ENCODE measurements around the gene OPHN1. TPM values are rescaled to one million over a fixed set of nuclear protein-coding genes. Genes with fewer than 3 reads are reported as not detected.
"Not testable (repeated sequence)": the region's sequence is repeated elsewhere in the genome, so short reads cannot be mapped to it uniquely, and the experiment has no call there.

OPHN1 gene
- total RNA-seq, 4 donors from 2014 or later: 7.0 to 11.5 (median 10.5) TPM

GRCh38 chrX:68086709-68087108 is 346.6 kb downstream of the OPHN1 start:
- H3K27ac ChIP-seq: peak overlapping the region in 1 of 3 donors; percentile 18
- H3K36me3 ChIP-seq: no peaks in the 10 kb centered on the region
- no peaks in the 10 kb centered on the region for H3K9me3 ChIP-seq
- no peaks in the 10 kb centered on the region for H3K27me3 ChIP-seq
- WGBS, 2 donors: 56 to 60% methylated on average over 1 of the region's 1 CpG
- TF ChIP-seq, protein P1, sequence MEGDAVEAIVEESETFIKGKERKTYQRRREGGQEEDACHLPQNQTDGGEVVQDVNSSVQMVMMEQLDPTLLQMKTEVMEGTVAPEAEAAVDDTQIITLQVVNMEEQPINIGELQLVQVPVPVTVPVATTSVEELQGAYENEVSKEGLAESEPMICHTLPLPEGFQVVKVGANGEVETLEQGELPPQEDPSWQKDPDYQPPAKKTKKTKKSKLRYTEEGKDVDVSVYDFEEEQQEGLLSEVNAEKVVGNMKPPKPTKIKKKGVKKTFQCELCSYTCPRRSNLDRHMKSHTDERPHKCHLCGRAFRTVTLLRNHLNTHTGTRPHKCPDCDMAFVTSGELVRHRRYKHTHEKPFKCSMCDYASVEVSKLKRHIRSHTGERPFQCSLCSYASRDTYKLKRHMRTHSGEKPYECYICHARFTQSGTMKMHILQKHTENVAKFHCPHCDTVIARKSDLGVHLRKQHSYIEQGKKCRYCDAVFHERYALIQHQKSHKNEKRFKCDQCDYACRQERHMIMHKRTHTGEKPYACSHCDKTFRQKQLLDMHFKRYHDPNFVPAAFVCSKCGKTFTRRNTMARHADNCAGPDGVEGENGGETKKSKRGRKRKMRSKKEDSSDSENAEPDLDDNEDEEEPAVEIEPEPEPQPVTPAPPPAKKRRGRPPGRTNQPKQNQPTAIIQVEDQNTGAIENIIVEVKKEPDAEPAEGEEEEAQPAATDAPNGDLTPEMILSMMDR (IDR thresholded peaks at IDR 0.05): no peak
- no peak for TF ChIP-seq POLR2A (IDR thresholded peaks at IDR 0.05)
- H3K4me3 ChIP-seq (replicated peaks in 1 of 3): no peak overlapping the region
- no peak for DNase-seq
- intact Hi-C loops (cut with DNase I): no loop called here
- peaks cover 4 to 15% of the 10 kb centered on the region in 2 donors for H3K4me1 ChIP-seq

GRCh38 chrX:68084765-68085164 is 348.5 kb downstream of the OPHN1 start:
- Histone ChIP-seq H3K36me3 (no peaks in the 10 kb centered on the region), H3K27me3 (no peaks in the 10 kb centered on the region), H3K9me3 (no peaks in the 10 kb centered on the region), H3K27ac (peak overlapping the region; percentile 4 to 51 (median 22)), H3K4me1 (peaks cover 4 to 21% of the 10 kb centered on the region in 2 donors), H3K4me3 (replicated peaks in 1 of 3) (no peak overlapping the region)
- 10 to 36% methylated on average over 1 of the region's 1 CpG for WGBS, 2 donors
- DNase-seq: no peak
- no peak for TF ChIP-seq POLR2A (IDR thresholded peaks at IDR 0.05)
- TF ChIP-seq, protein P1 (IDR thresholded peaks at IDR 0.05): no peak
- intact Hi-C loops (cut with DNase I): no loop called here

GRCh38 chrX:68083510-68083909 is 349.8 kb downstream of the OPHN1 start:
- Histone ChIP-seq H3K36me3 (no peaks in the 10 kb centered on the region), H3K4me3 (replicated peaks in 1 of 3) (no peak overlapping the region), H3K9me3 (no peaks in the 10 kb centered on the region), H3K27ac (peak overlapping the region in 2 of 3 donors; percentile 34 to 36), H3K27me3 (no peaks in the 10 kb centered on the region), H3K4me1 (peaks cover 4 to 28% of the 10 kb centered on the region in 2 donors)
- DNase-seq: no peak
- TF ChIP-seq, protein P1 (IDR thresholded peaks at IDR 0.05): no peak
- TF ChIP-seq POLR2A (IDR thresholded peaks at IDR 0.05): no peak
- intact Hi-C loops (cut with DNase I): no loop called here
- 46 to 59% methylated on average over 3 of the region's 3 CpGs for WGBS, 2 donors

DNA sequence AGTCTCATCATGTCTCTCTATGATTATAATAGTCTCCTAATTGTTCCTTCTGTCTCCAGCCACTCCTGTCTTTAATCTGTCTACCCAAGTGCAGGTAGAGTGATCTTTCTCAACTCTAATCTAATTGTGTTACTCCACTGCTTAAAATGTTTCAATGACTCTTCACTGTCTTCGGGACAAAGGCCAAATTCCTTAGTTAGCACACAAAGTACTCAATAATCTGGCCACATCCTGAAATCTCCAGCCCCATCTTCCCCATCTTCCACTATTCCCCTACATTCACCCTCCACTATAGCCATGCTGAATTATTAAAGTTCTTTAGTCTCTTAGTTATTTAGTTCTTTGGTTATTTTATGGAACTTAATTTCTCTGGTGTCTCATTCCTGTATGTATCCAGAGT is 353.3 kb downstream of the OPHN1 start:
- Histone ChIP-seq H3K36me3 (no peaks in the 10 kb centered on the region), H3K27me3 (no peaks in the 10 kb centered on the region), H3K4me1 (peaks cover 4 to 20% of the 10 kb centered on the region in 2 donors), H3K4me3 (replicated peaks in 1 of 3) (no peak overlapping the region), H3K27ac (peak overlapping the region in 2 of 3 donors; percentile 45 to 51), H3K9me3 (no peaks in the 10 kb centered on the region)
- WGBS, 2 donors: 14 to 40% methylated on average over 1 of the region's 1 CpG
- DNase-seq: no peak
- intact Hi-C loops (cut with DNase I): no loop called here
- TF ChIP-seq POLR2A (IDR thresholded peaks at IDR 0.05): no peak
- TF ChIP-seq, protein P1 (IDR thresholded peaks at IDR 0.05): no peak

DNA sequence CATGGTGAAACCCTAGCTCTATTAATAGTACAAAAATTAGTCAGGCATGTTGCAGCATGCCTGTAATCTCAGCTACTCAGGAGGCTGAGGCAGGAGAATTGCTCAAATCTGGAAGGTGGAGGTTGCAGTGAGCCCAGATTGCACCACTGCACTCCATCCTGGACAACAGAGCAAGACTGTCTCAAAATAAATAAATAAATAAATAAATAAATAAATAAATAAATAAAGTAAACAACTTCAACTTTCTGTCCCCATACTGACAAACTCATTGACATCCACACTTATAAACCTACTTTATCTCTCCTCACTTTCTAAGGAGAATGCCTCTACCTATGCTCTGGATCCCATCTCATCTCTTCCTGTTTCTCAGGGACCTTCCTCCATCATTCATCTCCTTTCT is 354.5 kb downstream of the OPHN1 start:
- DNase-seq; H3K9me3 ChIP-seq; H3K36me3 ChIP-seq; H3K27me3 ChIP-seq; intact Hi-C loops (cut with DNase I); H3K4me3 ChIP-seq (replicated peaks in 1 of 3): not testable (repeated sequence)
- peak overlapping the region in 2 of 3 donors; percentile 51 to 60 for H3K27ac ChIP-seq
- peaks cover 0 to 14% of the 10 kb centered on the region in 2 donors for H3K4me1 ChIP-seq

- intact Hi-C loops (cut with DNase I): no loop called here
- Histone ChIP-seq H3K4me1 (peaks cover 0 to 14% of the 10 kb centered on the region in 2 donors), H3K27me3 (no peaks in the 10 kb centered on the region), H3K36me3 (no peaks in the 10 kb centered on the region), H3K27ac (no peak overlapping the region), H3K4me3 (replicated peaks in 1 of 3) (no peak overlapping the region), H3K9me3 (no peaks in the 10 kb centered on the region)
- no peak for DNase-seq
- no peak for TF ChIP-seq POLR2A (IDR thresholded peaks at IDR 0.05)
- TF ChIP-seq, protein P1 (IDR thresholded peaks at IDR 0.05): no peak
These were observed 355.9 kb downstream of the OPHN1 start for GRCh38 chrX:68077378-68077777.
